Common myeloid progenitor, CD34-positive (primary cell): ENCODE data around the gene NMUR1.
A peak's percentile ranks its signal among the peaks of the same experiment; 100 is the strongest.

Experiments used
- CTCF ChIA-PET: fragments of 350-600 bp; sonication (Branson Sonifier 250); formaldehyde crosslinking; loops from one replicate; lab custom pipeline; 2021; ENCODE audit warnings: antibody characterized with exemption; lab: Charles Lee
- POLR2A ChIA-PET: fragments of 350-600 bp; sonication (Branson Sonifier 250); formaldehyde crosslinking; loops from one replicate; lab custom pipeline; 2021; ENCODE audit warnings: antibody characterized with exemption; lab: Charles Lee
- DNase-seq, 3 donors: peaks; one replicate each; pipeline versions ENCODE4 v3.0.0 to v3.0.0-alpha.2; 2013
- H3K27ac ChIP-seq, 2 experiments: 1 replicate in 1 of 2; 2 replicates in 1 of 2; pipeline ENCODE4 v1.7.0; 2013; ENCODE audit warnings: inconsistent platforms in 2 of 2, low read length in 2 of 2, mild to moderate bottlenecking in 2 of 2, low read depth in 1 of 2, moderate library complexity in 1 of 2; ENCODE audit not compliant: severe bottlenecking in 2 of 2, insufficient read depth in 1 of 2, poor library complexity in 1 of 2
- H3K27me3 ChIP-seq, 5 experiments: replicated peaks in 2 of 5; 1 replicate in 3 of 5; 2 replicates in 2 of 5; pipeline versions ENCODE4 v1.6.1 to v1.7.0; 2013; ENCODE audit warnings: low read length in 4 of 5, mild to moderate bottlenecking in 2 of 5, moderate library complexity in 2 of 5, inconsistent platforms in 1 of 5; ENCODE audit not compliant: insufficient read depth in 5 of 5, control insufficient read depth in 4 of 5
- H3K36me3 ChIP-seq, 4 experiments: 1 replicate in 2 of 4; 2 replicates in 2 of 4; pipeline versions ENCODE4 v1.6.1 to v1.7.0; 2013; ENCODE audit warnings: low read length in 3 of 4, control low read depth in 1 of 4, mild to moderate bottlenecking in 1 of 4; ENCODE audit not compliant: control insufficient read depth in 4 of 4, insufficient read depth in 4 of 4
- H3K4me1 ChIP-seq, 4 experiments: 1 replicate in 3 of 4; 2 replicates in 1 of 4; pipeline versions ENCODE4 v1.6.1 to v1.7.1; 2013; ENCODE audit warnings: low read length in 3 of 4, mild to moderate bottlenecking in 3 of 4, control low read depth in 1 of 4, inconsistent platforms in 1 of 4, moderate library complexity in 1 of 4; ENCODE audit not compliant: control insufficient read depth in 4 of 4, insufficient read depth in 4 of 4; ENCODE audit errors: control extremely low read depth in 1 of 4
- H3K4me3 ChIP-seq, 7 experiments: 1 replicate in 4 of 7; 2 replicates in 3 of 7; pipeline versions ENCODE4 v1.5.1 to v1.7.0; 2013; ENCODE audit warnings: mild to moderate bottlenecking in 7 of 7, low read length in 6 of 7, moderate library complexity in 6 of 7, inconsistent platforms in 2 of 7, low read depth in 2 of 7, control low read depth in 1 of 7; ENCODE audit not compliant: insufficient read depth in 4 of 7, control insufficient read depth in 1 of 7; ENCODE audit errors: extremely low read depth in 1 of 7
- H3K9me3 ChIP-seq, 5 experiments: 1 replicate in 4 of 5; 2 replicates in 1 of 5; pipeline versions ENCODE4 v1.6.1 to v1.7.1; 2013; ENCODE audit warnings: low read length in 4 of 5, mild to moderate bottlenecking in 2 of 5, inconsistent platforms in 1 of 5, low read depth in 1 of 5, moderate library complexity in 1 of 5; ENCODE audit not compliant: control insufficient read depth in 4 of 5, insufficient read depth in 2 of 5; ENCODE audit errors: control extremely low read depth in 1 of 5
- WGBS: methylation state at CpG from one replicate; pipeline ENCODE4 v1.1.5; 2013; ENCODE audit not compliant: insufficient coverage; 5-methylcytosine and 5-hydroxymethylcytosine counted together

Gene NMUR1

DNA sequence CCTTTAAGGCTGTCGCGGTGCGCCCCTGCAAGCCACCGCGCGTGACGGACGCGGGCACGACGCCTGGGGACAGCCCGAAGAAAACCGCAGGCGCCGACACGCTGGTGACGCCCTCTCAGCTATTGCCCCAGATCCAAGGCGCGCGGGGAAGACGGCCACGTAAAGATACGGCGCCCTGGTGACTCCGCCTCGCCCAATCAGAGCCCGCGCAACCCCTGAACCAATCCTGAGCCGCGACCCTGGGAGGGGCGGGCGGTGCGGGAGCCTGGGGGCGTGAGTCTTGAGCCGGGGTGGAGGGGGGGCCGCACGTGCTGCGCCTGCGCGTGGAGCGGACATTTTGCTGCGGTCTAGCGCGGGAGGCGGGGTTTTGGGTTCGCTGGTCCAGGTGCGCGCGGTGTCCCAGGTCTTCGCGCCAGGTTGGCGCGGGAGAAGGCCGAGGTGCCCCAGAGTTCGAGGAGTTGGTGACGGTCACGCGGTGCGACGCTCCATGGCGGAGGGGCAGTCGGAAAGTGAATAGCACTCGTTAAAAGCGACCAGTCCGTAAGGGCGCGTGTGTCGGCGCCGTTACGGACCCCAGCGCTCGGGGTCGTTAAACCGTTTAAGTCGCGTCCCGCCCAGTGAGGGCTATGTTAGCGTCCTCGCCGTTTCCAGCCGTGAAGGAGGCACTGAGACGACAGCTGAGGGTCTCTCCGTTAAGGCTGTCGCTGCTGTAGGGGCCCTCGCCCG lies 15.9 kb downstream of the NMUR1 start:
- Histone ChIP-seq H3K4me1 (peaks cover 2 to 22% (median 10%) of the 10 kb centered on the region in 4 experiments), H3K9me3 (no peaks in the 10 kb centered on the region), H3K27ac (peak overlapping the region; percentile 79 to 87), H3K4me3 (peak overlapping the region; percentile 50 to 83 (median 76)), H3K27me3 (no peaks in the 10 kb centered on the region), H3K36me3 (no peaks in the 10 kb centered on the region)
- ChIA-PET CTCF (interaction anchor here (1.1 to 2.1 kb wide), 6 partner anchors 10 to 87 kb away, joined by 3 to 5 read pairs (median 4); no protein-coding TSS in a partner anchor), POLR2A (interaction anchor here (0.9 to 1.2 kb wide), 4 partner anchors 10 to 49 kb away, joined by 3 to 5 read pairs (median 3); no protein-coding TSS in a partner anchor)
- DNase-seq = peak; percentile 98 to 99 (median 99)
- WGBS = 2% methylated on average over 87 of the region's 87 CpGs

DNA sequence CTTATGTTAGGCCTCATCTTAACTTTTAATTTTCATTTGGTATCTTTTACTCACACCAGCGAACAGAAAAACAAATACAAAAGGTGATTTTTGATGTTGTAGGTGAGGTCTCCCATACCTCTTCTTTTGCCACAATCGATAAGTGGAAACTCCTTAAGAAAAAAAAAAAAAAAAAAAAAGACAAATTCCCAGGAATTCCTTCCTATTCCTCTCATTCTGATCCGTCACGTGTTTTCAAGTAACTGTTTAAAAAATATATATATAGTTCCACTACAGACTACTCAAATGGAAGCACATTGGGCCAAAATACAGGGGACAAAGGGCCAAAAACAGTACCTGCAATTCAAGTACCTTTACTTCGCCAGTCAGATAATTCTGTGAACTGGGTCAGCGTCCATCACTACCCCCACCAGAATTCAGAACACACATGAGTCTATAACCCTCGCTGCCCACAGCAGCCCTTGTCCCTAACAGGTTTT lies 16.5 kb downstream of the NMUR1 start:
- CTCF ChIA-PET = interaction anchor here (1.5 to 2.1 kb wide), 3 partner anchors 9 to 88 kb away, joined by 3 to 5 read pairs (median 5); no protein-coding TSS in a partner anchor
- WGBS = 0% methylated on average over 3 of the region's 7 CpGs
- Histone ChIP-seq H3K9me3 (no peaks in the 10 kb centered on the region), H3K27ac (peak overlapping the region; percentile 74 to 87), H3K36me3 (no peaks in the 10 kb centered on the region), H3K4me3 (peak overlapping the region; percentile 37 to 83 (median 76)), H3K4me1 (peaks cover 2 to 19% (median 10%) of the 10 kb centered on the region in 4 experiments), H3K27me3 (no peaks in the 10 kb centered on the region)
- POLR2A ChIA-PET = interaction anchor here (0.9 to 1.2 kb wide), 4 partner anchors 10 to 50 kb away, joined by 3 to 5 read pairs (median 3); no protein-coding TSS in a partner anchor
- no peak for DNase-seq

DNA sequence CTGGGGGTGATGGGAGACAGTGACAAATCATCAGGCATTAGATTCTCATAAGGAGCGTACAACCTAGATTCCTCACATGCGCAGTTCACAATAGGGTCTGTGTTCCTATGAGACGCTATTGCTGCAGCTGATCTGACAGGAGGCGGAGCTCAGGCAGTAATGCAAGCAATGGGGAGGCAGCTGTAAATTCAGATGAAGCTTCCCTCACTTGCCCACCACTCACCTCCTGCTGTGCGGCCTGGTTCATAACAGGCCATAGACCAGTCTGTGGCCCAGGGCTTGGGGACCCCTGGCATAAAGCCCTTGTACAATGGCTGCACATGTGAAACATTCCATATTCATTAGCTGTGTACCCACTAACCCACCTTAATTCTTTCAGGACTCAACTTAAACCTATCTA lies 18.0 kb downstream of the NMUR1 start:
- ChIA-PET POLR2A (interaction anchor here (0.9 kb wide), 1 partner anchor 26 kb away, joined by 4 read pairs; no protein-coding TSS in a partner anchor), CTCF (interaction anchor here (1.4 to 2.1 kb wide), 3 partner anchors 9 to 44 kb away, joined by 3 to 11 read pairs (median 6); no protein-coding TSS in a partner anchor)
- 89% methylated on average over 5 of the region's 5 CpGs for WGBS
- no peaks in the 10 kb centered on the region for H3K27me3 ChIP-seq
- H3K9me3 ChIP-seq = no peaks in the 10 kb centered on the region
- no peaks in the 10 kb centered on the region for H3K36me3 ChIP-seq
- DNase-seq = no peak
- H3K4me1 ChIP-seq = peaks cover 2 to 19% (median 10%) of the 10 kb centered on the region in 4 experiments
- H3K4me3 ChIP-seq = no peak overlapping the region
- no peak overlapping the region for H3K27ac ChIP-seq

DNA sequence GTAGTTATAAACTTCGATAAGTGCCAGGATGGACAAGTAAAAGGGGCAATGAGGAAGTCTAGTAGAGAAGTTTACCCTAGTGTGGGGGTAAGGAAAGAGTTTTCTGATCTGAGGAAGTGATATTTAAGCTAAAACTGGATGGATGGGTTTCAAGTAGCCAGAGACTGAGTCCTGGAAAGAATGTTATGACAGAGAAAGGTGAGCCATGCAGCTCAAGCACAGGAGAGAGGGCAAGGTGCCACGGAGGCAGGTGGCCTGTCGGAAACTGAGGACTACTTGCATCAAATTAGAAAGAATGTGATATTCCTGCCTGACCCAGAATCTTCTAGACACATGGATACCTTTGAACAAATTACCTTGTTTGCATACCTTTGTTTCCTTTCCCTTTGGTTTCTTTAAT lies 26.5 kb downstream of the NMUR1 start:
- no peak for DNase-seq
- POLR2A ChIA-PET = no interaction called here
- Histone ChIP-seq H3K4me3 (no peak overlapping the region), H3K36me3 (peaks cover 0 to 13% (median 2%) of the 10 kb centered on the region in 4 experiments), H3K27me3 (no peaks in the 10 kb centered on the region), H3K4me1 (peaks cover 0 to 4% (median 0%) of the 10 kb centered on the region in 4 experiments), H3K9me3 (no peaks in the 10 kb centered on the region), H3K27ac (no peak overlapping the region)
- WGBS = 76% methylated on average over 3 of the region's 3 CpGs
- CTCF ChIA-PET = interaction anchor here (1.2 kb wide), 1 partner anchor 13 kb away, joined by 3 read pairs; no protein-coding TSS in a partner anchor

DNA sequence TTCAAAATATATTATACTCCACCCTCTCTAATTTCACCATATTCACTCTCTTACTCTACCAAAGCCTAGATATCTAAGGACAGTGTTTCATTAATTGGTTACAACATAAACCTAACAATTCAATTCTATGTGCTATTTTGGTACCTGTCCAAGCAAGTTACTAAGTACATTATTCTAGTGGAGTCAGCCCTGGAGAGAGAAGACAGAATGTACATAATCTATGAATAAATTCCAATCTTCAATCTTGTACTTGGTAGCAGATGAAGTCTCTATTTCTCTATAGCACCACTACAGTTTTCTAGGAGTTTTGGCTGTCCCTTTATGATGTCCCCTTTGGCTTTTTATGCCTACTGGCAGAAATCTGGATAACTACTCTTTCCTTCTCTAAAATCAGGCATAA lies 27.6 kb downstream of the NMUR1 start:
- no peaks in the 10 kb centered on the region for H3K27me3 ChIP-seq
- peaks cover 0 to 13% (median 2%) of the 10 kb centered on the region in 4 experiments for H3K36me3 ChIP-seq
- H3K9me3 ChIP-seq = no peaks in the 10 kb centered on the region
- H3K4me3 ChIP-seq = no peak overlapping the region
- ChIA-PET CTCF (interaction anchor here (1.1 to 2.2 kb wide), 2 partner anchors 12 to 20 kb away, joined by 3 to 10 read pairs; no protein-coding TSS in a partner anchor), POLR2A (no interaction called here)
- H3K4me1 ChIP-seq = peaks cover 0 to 4% (median 0%) of the 10 kb centered on the region in 4 experiments
- H3K27ac ChIP-seq = no peak overlapping the region
- no peak for DNase-seq

DNA sequence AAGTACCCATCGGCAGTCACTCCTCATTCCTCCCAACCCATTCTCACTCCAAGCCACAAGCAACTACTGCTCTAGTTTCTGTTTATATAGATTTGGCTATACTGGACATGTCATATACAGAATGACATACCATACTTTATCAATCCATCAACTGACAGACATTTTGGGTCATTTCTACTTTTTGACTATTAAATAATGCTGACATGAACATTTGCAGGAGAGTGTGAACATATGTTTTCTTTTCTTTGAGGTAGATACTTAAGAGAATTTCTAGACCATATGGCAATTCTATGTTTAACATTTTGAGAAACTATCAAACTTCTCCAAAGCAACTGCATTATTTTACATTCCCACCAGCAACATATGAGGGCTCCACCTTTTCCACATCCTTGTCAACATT lies 32.6 kb downstream of the NMUR1 start:
- no peaks in the 10 kb centered on the region for H3K27me3 ChIP-seq
- WGBS = no CpG with 5 or more reads among the region's 1 CpG
- H3K36me3 ChIP-seq = peaks cover 0 to 2% (median 0%) of the 10 kb centered on the region in 4 experiments
- ChIA-PET POLR2A (no interaction called here), CTCF (no interaction called here)
- H3K4me1 ChIP-seq = no peaks in the 10 kb centered on the region
- no peak overlapping the region for H3K27ac ChIP-seq
- H3K4me3 ChIP-seq = no peak overlapping the region
- H3K9me3 ChIP-seq = no peaks in the 10 kb centered on the region
- DNase-seq = no peak

DNA sequence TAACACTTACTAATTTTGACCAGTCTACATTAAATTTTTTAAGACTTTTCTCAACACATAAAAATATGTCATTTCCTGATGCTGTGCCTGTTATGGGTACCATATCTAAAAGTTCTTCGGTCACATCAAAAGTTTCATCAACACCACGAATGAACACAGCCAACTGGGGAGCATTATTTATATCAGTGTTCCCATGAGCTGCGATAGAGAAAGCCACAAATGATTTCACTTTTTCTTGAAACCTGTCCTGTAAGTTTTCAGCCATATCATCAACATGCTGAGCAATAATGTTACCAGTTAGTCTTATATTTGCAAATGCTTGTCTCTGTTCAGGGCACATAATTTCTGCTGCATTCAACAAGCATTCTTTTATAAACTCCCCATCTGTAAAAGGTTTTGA lies 35.6 kb downstream of the NMUR1 start:
- ChIA-PET CTCF (no interaction called here), POLR2A (no interaction called here)
- WGBS = 92% methylated on average over 2 of the region's 3 CpGs
- Histone ChIP-seq H3K9me3 (no peaks in the 10 kb centered on the region), H3K27ac (no peak overlapping the region), H3K27me3 (no peaks in the 10 kb centered on the region), H3K4me3 (no peak overlapping the region), H3K4me1 (no peaks in the 10 kb centered on the region), H3K36me3 (no peaks in the 10 kb centered on the region)
- DNase-seq = no peak
